Stimulated activated CD8-positive, alpha-beta memory T cell treated with anti-CD3 and anti-CD28 coated beads, Interleukin-15, amount 100 ng/mL, for 1 hour (primary cell): Measurements from ENCODE around the gene TAF6.
"Not testable (repeated sequence)": the region's sequence is repeated elsewhere in the genome, so short reads cannot be mapped to it uniquely, and the experiment has no call there.

ENCODE experiments used
- DNase-seq: peaks from one replicate; pipeline ENCODE4 v3.0.0-alpha.2; 2020; ENCODE audit warnings: low read depth

TAF6 gene

GRCh38 chr7:100152404-100152803 lies 33.2 kb upstream of the TAF6 start:
- DNase-seq: no peak

- peak; percentile 90 for DNase-seq
Measured at GRCh38 chr7:100148559-100149328, 29.6 kb upstream of the TAF6 start, which contains the start of gene LAMTOR4. Gene LAMTOR4, plus strand, starts transcription at chr7:100148918. Its CDS starts 55 bp downstream, at chr7:100148973.

GRCh38 chr7:100148225-100148558 lies 29.0 kb upstream of the TAF6 start:
- no peak for DNase-seq

- no peak for DNase-seq
Measured at GRCh38 chr7:100147278-100147677, 28.1 kb upstream of the TAF6 start.

GRCh38 chr7:100146350-100146749 lies 27.2 kb upstream of the TAF6 start:
- not testable (repeated sequence) for DNase-seq

- no peak for DNase-seq
Measured at GRCh38 chr7:100142461-100142860, 23.3 kb upstream of the TAF6 start.

GRCh38 chr7:100141555-100141949 lies 22.4 kb upstream of the TAF6 start:
- DNase-seq: no peak

GRCh38 chr7:100137851-100138760 lies 18.9 kb upstream of the TAF6 start:
- DNase-seq: no peak

- no peak for DNase-seq
Measured at GRCh38 chr7:100132697-100133151, 13.6 kb upstream of the TAF6 start.

GRCh38 chr7:100132126-100132525 lies 13.0 kb upstream of the TAF6 start:
- DNase-seq: no peak

- DNase-seq: peak; percentile 76
Measured at GRCh38 chr7:100130608-100131453, 11.7 kb upstream of the TAF6 start.

- DNase-seq: not testable (repeated sequence)
Measured at GRCh38 chr7:100130220-100130607, 11.1 kb upstream of the TAF6 start.

GRCh38 chr7:100128637-100128963 lies 9.4 kb upstream of the TAF6 start:
- no peak for DNase-seq

GRCh38 chr7:100127866-100128636 lies 8.9 kb upstream of the TAF6 start:
- DNase-seq: no peak

- DNase-seq: peak; percentile 89
Measured at GRCh38 chr7:100126931-100127865, 8.0 kb upstream of the TAF6 start, which contains the start of gene MBLAC1. Gene MBLAC1, plus strand, starts transcription at chr7:100126967. Its CDS starts 429 bp downstream, at chr7:100127396.

GRCh38 chr7:100126239-100126930 lies 7.2 kb upstream of the TAF6 start:
- DNase-seq: no peak

GRCh38 chr7:100124301-100125230 lies 5.4 kb upstream of the TAF6 start:
- no peak for DNase-seq

GRCh38 chr7:100122568-100122967 lies 3.4 kb upstream of the TAF6 start:
- DNase-seq: no peak
